Fibroblast of skin of back (primary cell): Measurements from ENCODE around the gene PHOSPHO2.
"Not testable (repeated sequence)": the region's sequence is repeated elsewhere in the genome, so short reads cannot be mapped to it uniquely, and the experiment has no call there.

Experiments used
- DNase-seq: peaks from one replicate; pipeline ENCODE4 v3.0.0-alpha.2; 2013

The PHOSPHO2 gene

GRCh38 chr2:169684135-169684565, 10.1 kb upstream of the PHOSPHO2 start:
- no peak for DNase-seq

- DNase-seq, result not testable (repeated sequence)
Measured at GRCh38 chr2:169684712-169685111, 9.6 kb upstream of the PHOSPHO2 start.

GRCh38 chr2:169686825-169687224, 7.4 kb upstream of the PHOSPHO2 start:
- DNase-seq, result not testable (repeated sequence)

GRCh38 chr2:169687943-169688342, 6.3 kb upstream of the PHOSPHO2 start:
- not testable (repeated sequence) for DNase-seq

- DNase-seq, result no peak
Measured at GRCh38 chr2:169690958-169691357, 3.3 kb upstream of the PHOSPHO2 start.

GRCh38 chr2:169692718-169693117, 1.6 kb upstream of the PHOSPHO2 start:
- no peak for DNase-seq

GRCh38 chr2:169693360-169693759, 909 bp upstream of the PHOSPHO2 start:
- DNase-seq, result no peak

GRCh38 chr2:169694894-169695260, 608 bp downstream of the PHOSPHO2 start:
- no peak for DNase-seq

- no peak for DNase-seq
Measured at GRCh38 chr2:169696381-169696780, 2.1 kb downstream of the PHOSPHO2 start.

- not testable (repeated sequence) for DNase-seq
Measured at GRCh38 chr2:169699173-169699572, 4.9 kb downstream of the PHOSPHO2 start.

- DNase-seq, result no peak
Measured at GRCh38 chr2:169702996-169703395, 8.7 kb downstream of the PHOSPHO2 start.

- DNase-seq, result no peak
Measured at GRCh38 chr2:169704160-169704708, 10.0 kb downstream of the PHOSPHO2 start.

- no peak for DNase-seq
Measured at GRCh38 chr2:169705927-169706326, 11.7 kb downstream of the PHOSPHO2 start.

GRCh38 chr2:169707626-169708025, 13.4 kb downstream of the PHOSPHO2 start:
- DNase-seq, result no peak

- DNase-seq, result no peak
Measured at GRCh38 chr2:169709331-169709730, 15.1 kb downstream of the PHOSPHO2 start.

- no peak for DNase-seq
Measured at GRCh38 chr2:169709981-169710380, 15.7 kb downstream of the PHOSPHO2 start.

GRCh38 chr2:169711751-169712509, 17.7 kb downstream of the PHOSPHO2 start:
- no peak for DNase-seq

GRCh38 chr2:169712791-169713227, 18.5 kb downstream of the PHOSPHO2 start:
- DNase-seq, result no peak

- no peak for DNase-seq
Measured at GRCh38 chr2:169713331-169713730, 19.1 kb downstream of the PHOSPHO2 start.

GRCh38 chr2:169714699-169715098, 20.4 kb downstream of the PHOSPHO2 start:
- no peak for DNase-seq

GRCh38 chr2:169715379-169716237, 21.3 kb downstream of the PHOSPHO2 start:
- DNase-seq, result no peak

GRCh38 chr2:169716238-169716886, 22.1 kb downstream of the PHOSPHO2 start:
- DNase-seq, result peak; percentile 42
